Upper lobe of right lung (tissue), 1 donor: Measurements from ENCODE around the gene CEP131. TPM values are rescaled to one million over a fixed set of nuclear protein-coding genes. Genes with fewer than 3 reads are reported as not detected.

ENCODE experiments used
- ATAC-seq: fragments of 200-7000 bp; cut with Tn5 transposase; one replicate; pipeline ENCODE4 v1.9.1; 2020; ENCODE audit warnings: mild to moderate bottlenecking, moderate library complexity
- DNase-seq: peaks from one replicate; pipeline ENCODE4 v3.0.0-alpha.2; 2020
- H3K27ac ChIP-seq: fragments of 200-600 bp; one replicate; pipeline ENCODE4 v1.8.0; 2022
- H3K27me3 ChIP-seq: fragments of 200-600 bp; one replicate; pipeline ENCODE4 v1.8.0; 2022; ENCODE audit warnings: mild to moderate bottlenecking
- H3K36me3 ChIP-seq: fragments of 200-600 bp; one replicate; pipeline ENCODE4 v1.8.0; 2022
- H3K4me1 ChIP-seq: fragments of 200-600 bp; one replicate; pipeline ENCODE4 v1.8.0; 2022
- H3K4me3 ChIP-seq: fragments of 200-600 bp; one replicate; pipeline ENCODE4 v1.8.0; 2022; ENCODE audit warnings: mild to moderate bottlenecking
- H3K9me3 ChIP-seq: fragments of 200-600 bp; one replicate; pipeline ENCODE4 v1.8.0; 2022
- intact Hi-C: fragments of 100-400 bp; cut with DNase I; formaldehyde crosslinking; loops from one replicate; pipeline ENCODE4 v1.11.0; 2022
- total RNA-seq: library from RNA; stranded (reverse); fragmentation: NEBNext Ultra II Directional; extraction: Animal tissue kit (Norgen Biotek cat#: 25700); gene quantifications from one replicate; pipeline ENCODE4 v1.2.1, GENCODE V29; 2021
- TF ChIP-seq, protein P1 (sequence below): fragments of 200-600 bp; IDR thresholded peaks from one replicate; pipeline ENCODE4 v1.8.0; 2022; ENCODE audit warnings: antibody characterized with exemption
- donor health status: DM: no; HTN: yes; CAD: no; lungs with severe emphysema.

CEP131 gene
- total RNA-seq, 1 donor from 2014 or later, result 7.5 TPM

DNA sequence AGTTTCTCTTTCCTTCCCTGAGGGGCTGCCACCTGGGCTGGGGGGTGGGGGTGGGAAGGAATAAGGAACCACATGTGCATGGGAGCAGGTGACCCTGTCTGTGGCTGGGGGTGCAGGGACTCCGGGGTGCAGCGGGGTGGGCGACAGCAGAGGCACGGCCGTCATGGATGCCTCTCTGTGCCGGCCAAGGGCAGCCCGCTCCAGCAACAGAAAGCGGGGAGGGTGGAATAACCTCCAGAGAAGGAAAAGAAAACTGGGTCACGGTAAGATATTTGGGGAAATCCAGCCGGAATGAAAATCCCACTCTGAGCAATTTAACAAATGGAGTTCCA, 20.5 kb upstream of the CEP131 start:
- Histone ChIP-seq H3K27me3 (no peaks in the 10 kb centered on the region), H3K27ac (no peak overlapping the region), H3K9me3 (no peaks in the 10 kb centered on the region), H3K4me3 (no peak overlapping the region), H3K4me1 (peaks cover 6% of the 10 kb centered on the region), H3K36me3 (peaks cover 6% of the 10 kb centered on the region)
- no peak for ATAC-seq
- intact Hi-C loops, result no loop called here
- TF ChIP-seq, protein P1, sequence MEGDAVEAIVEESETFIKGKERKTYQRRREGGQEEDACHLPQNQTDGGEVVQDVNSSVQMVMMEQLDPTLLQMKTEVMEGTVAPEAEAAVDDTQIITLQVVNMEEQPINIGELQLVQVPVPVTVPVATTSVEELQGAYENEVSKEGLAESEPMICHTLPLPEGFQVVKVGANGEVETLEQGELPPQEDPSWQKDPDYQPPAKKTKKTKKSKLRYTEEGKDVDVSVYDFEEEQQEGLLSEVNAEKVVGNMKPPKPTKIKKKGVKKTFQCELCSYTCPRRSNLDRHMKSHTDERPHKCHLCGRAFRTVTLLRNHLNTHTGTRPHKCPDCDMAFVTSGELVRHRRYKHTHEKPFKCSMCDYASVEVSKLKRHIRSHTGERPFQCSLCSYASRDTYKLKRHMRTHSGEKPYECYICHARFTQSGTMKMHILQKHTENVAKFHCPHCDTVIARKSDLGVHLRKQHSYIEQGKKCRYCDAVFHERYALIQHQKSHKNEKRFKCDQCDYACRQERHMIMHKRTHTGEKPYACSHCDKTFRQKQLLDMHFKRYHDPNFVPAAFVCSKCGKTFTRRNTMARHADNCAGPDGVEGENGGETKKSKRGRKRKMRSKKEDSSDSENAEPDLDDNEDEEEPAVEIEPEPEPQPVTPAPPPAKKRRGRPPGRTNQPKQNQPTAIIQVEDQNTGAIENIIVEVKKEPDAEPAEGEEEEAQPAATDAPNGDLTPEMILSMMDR, result no peak
- DNase-seq, result no peak

- intact Hi-C loops, result no loop called here
- Histone ChIP-seq H3K27ac (no peak overlapping the region), H3K36me3 (peaks cover 6% of the 10 kb centered on the region), H3K9me3 (no peaks in the 10 kb centered on the region), H3K4me1 (peaks cover 11% of the 10 kb centered on the region), H3K27me3 (no peaks in the 10 kb centered on the region), H3K4me3 (no peak overlapping the region)
- no peak for ATAC-seq
- TF ChIP-seq, protein P1, result no peak
- DNase-seq, result no peak
Measured at GRCh38 chr17:81242421-81243332, 19.9 kb upstream of the CEP131 start.

- intact Hi-C loops, result no loop called here
Measured at GRCh38 chr17:81241648-81242420, 19.1 kb upstream of the CEP131 start.

DNA sequence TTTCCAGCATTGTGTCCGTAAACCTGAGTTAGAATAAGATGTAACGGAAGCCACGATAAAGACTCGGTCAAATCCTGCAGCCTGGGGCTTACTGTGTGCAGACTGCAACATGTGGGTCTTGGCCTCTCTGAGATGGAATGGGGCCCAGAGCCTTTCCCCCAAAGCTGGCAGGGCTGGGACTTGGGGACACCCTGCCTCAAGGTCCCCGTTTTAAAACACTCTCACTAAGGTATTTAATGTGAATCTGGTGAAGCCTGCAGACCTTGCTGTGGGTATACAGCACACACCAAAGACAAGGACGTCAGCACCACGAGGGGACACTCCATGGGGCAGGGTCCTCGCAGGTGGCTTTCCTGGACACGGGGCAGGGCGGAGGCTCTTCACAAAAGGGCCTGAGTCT, 18.4 kb upstream of the CEP131 start:
- intact Hi-C loops, result no loop called here
- no peaks in the 10 kb centered on the region for H3K9me3 ChIP-seq
- no peak overlapping the region for H3K4me3 ChIP-seq
- TF ChIP-seq, protein P1, result no peak
- H3K4me1 ChIP-seq, result peaks cover 19% of the 10 kb centered on the region
- ATAC-seq, result no peak
- H3K36me3 ChIP-seq, result peaks cover 6% of the 10 kb centered on the region
- no peaks in the 10 kb centered on the region for H3K27me3 ChIP-seq
- DNase-seq, result no peak
- no peak overlapping the region for H3K27ac ChIP-seq

More at GRCh38 chr17:81241648-81242420, 19.1 kb upstream of the CEP131 start:
- H3K27me3 ChIP-seq, result no peaks in the 10 kb centered on the region
- H3K4me1 ChIP-seq, result peaks cover 19% of the 10 kb centered on the region
- H3K9me3 ChIP-seq, result no peaks in the 10 kb centered on the region
- no peak for DNase-seq
- H3K4me3 ChIP-seq, result no peak overlapping the region
- TF ChIP-seq, protein P1, result peak; percentile 76
- H3K27ac ChIP-seq, result no peak overlapping the region
- ATAC-seq, result peak; percentile 30
- H3K36me3 ChIP-seq, result peaks cover 6% of the 10 kb centered on the region

DNA sequence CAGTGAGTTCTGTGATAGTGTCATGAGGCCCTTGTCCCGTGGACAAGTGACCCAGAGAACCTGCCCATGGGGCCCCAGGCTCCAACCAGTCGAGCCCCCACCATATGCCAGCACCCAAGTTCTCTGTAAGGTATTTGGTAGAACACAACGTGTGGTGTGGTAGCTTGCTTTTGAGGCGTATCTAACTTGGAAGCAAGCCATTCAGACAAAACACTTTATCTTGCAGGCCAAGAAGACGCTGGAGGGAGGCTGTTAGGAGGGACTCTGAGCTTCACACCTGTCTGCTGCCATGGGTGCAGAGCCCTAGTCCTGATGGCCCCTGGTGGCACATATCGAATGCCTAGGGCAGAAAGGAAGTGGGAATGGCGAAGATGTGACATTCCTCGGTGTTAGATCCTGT, 18.0 kb upstream of the CEP131 start:
- Histone ChIP-seq H3K27ac (no peak overlapping the region), H3K4me1 (peaks cover 19% of the 10 kb centered on the region), H3K36me3 (peaks cover 6% of the 10 kb centered on the region), H3K4me3 (no peak overlapping the region), H3K9me3 (no peaks in the 10 kb centered on the region), H3K27me3 (no peaks in the 10 kb centered on the region)
- DNase-seq (no peak), ATAC-seq (no peak)
- intact Hi-C loops, result no loop called here
- TF ChIP-seq, protein P1, result no peak
